Activated naive CD8-positive, alpha-beta T cell treated with anti-CD3 and anti-CD28 coated beads for 36 hours (primary cell): ENCODE measurements around the gene FGD2. TPM values are rescaled to one million over a fixed set of nuclear protein-coding genes. Genes with fewer than 3 reads are reported as not detected.
A peak's percentile ranks its signal among the peaks of the same experiment; 100 is the strongest.
"Not testable (repeated sequence)": the region's sequence is repeated elsewhere in the genome, so short reads cannot be mapped to it uniquely, and the experiment has no call there.

Experiments used
- DNase-seq: peaks from one replicate; pipeline ENCODE4 v3.0.0; 2021
- H3K27ac Mint-ChIP-seq: one replicate; pipeline ENCODE4 v1.8.0; 2022; ENCODE audit warnings: mild to moderate bottlenecking, moderate library complexity, mixed read lengths
- H3K27me3 Mint-ChIP-seq: one replicate; pipeline ENCODE4 v1.8.0; 2022; ENCODE audit warnings: mild to moderate bottlenecking, mixed read lengths
- H3K36me3 Mint-ChIP-seq: one replicate; pipeline ENCODE4 v1.8.0; 2021; ENCODE audit warnings: mild to moderate bottlenecking, mixed read lengths
- H3K4me1 Mint-ChIP-seq: one replicate; pipeline ENCODE4 v1.8.0; 2021; ENCODE audit warnings: mixed read lengths
- H3K4me3 Mint-ChIP-seq: one replicate; pipeline ENCODE4 v1.8.0; 2022; ENCODE audit warnings: mild to moderate bottlenecking, moderate library complexity, mixed read lengths
- H3K9me3 Mint-ChIP-seq: one replicate; pipeline ENCODE4 v1.8.0; 2022; ENCODE audit warnings: mixed read lengths
- total RNA-seq, 2 experiments: library from RNA; stranded (reverse); gene quantifications; one replicate each; pipeline ENCODE4 v1.2.3, GENCODE V29; 2021

The FGD2 gene
- total RNA-seq, 2 experiments from 2014 or later = 1.7 to 1.8 TPM

- Mint-ChIP-seq H3K9me3 (no peaks in the 10 kb centered on the region), H3K4me1 (peaks cover 59% of the 10 kb centered on the region), H3K36me3 (peaks cover 3% of the 10 kb centered on the region), H3K27me3 (no peaks in the 10 kb centered on the region), H3K27ac (peak overlapping the region; percentile 98), H3K4me3 (peak overlapping the region; percentile 80)
- DNase-seq = peak; percentile 82
These were observed 44.8 kb downstream of the FGD2 start for GRCh38 chr6:37050045-37050853.

- Mint-ChIP-seq H3K9me3 (no peaks in the 10 kb centered on the region), H3K27ac (peak overlapping the region; percentile 98), H3K4me3 (peak overlapping the region; percentile 80), H3K4me1 (peaks cover 56% of the 10 kb centered on the region), H3K36me3 (peaks cover 3% of the 10 kb centered on the region), H3K27me3 (no peaks in the 10 kb centered on the region)
- DNase-seq = no peak
These were observed 45.3 kb downstream of the FGD2 start for GRCh38 chr6:37050854-37051137.

GRCh38 chr6:37051138-37052026 is 45.9 kb downstream of the FGD2 start:
- Mint-ChIP-seq H3K27me3 (no peaks in the 10 kb centered on the region), H3K36me3 (peaks cover 3% of the 10 kb centered on the region), H3K4me1 (peaks cover 55% of the 10 kb centered on the region), H3K9me3 (no peaks in the 10 kb centered on the region), H3K4me3 (peak overlapping the region; percentile 80), H3K27ac (peak overlapping the region; percentile 98)
- DNase-seq = peak; percentile 89

DNA sequence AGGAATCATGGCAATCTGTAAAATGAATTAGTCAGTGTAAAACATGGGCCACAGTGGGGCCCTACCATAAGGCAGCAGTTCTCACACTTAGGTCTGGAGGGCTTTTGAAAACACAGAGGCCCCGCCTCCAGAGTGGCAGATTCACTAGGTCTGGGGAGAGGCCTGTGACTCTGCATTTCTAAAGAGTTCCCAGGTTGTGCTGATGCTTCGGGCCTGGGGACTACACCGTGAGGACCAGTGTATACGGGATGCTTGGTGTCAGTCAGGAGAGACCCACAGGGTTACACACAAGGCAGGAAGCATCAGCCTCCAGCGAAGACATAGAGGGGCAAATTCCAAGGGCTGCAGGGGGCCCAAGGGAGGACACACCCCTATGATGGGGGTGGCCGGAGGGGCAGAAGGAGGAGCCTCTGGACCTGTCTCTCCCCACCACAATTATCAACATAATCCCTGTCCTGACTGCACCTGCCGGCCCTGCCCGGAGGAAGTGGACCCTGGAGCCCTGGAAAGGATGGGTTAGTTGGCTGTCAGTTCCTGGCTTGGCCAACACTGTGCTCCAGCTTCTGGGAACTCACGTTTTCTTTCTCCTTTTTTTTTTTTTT is 46.7 kb downstream of the FGD2 start:
- Mint-ChIP-seq H3K27ac (peak overlapping the region; percentile 98), H3K27me3 (no peaks in the 10 kb centered on the region), H3K4me1 (peaks cover 48% of the 10 kb centered on the region), H3K4me3 (peak overlapping the region; percentile 80), H3K9me3 (no peaks in the 10 kb centered on the region), H3K36me3 (no peaks in the 10 kb centered on the region)
- peak; percentile 41 for DNase-seq

- no peaks in the 10 kb centered on the region for H3K27me3 Mint-ChIP-seq
- H3K4me1 Mint-ChIP-seq = peaks cover 34% of the 10 kb centered on the region
- no peak for DNase-seq
- H3K27ac Mint-ChIP-seq = no peak overlapping the region
- no peaks in the 10 kb centered on the region for H3K9me3 Mint-ChIP-seq
- no peaks in the 10 kb centered on the region for H3K36me3 Mint-ChIP-seq
- no peak overlapping the region for H3K4me3 Mint-ChIP-seq
These were observed 48.2 kb downstream of the FGD2 start for GRCh38 chr6:37053683-37054082.

- Mint-ChIP-seq H3K4me1 (peaks cover 29% of the 10 kb centered on the region), H3K27ac (no peak overlapping the region), H3K36me3 (no peaks in the 10 kb centered on the region), H3K27me3 (no peaks in the 10 kb centered on the region), H3K9me3 (no peaks in the 10 kb centered on the region), H3K4me3 (no peak overlapping the region)
- DNase-seq = no peak
These were observed 48.7 kb downstream of the FGD2 start for GRCh38 chr6:37054171-37054570.

GRCh38 chr6:37054580-37054979 is 49.1 kb downstream of the FGD2 start:
- Mint-ChIP-seq H3K9me3 (no peaks in the 10 kb centered on the region), H3K27ac (no peak overlapping the region), H3K4me1 (peaks cover 26% of the 10 kb centered on the region), H3K4me3 (no peak overlapping the region), H3K36me3 (no peaks in the 10 kb centered on the region), H3K27me3 (no peaks in the 10 kb centered on the region)
- DNase-seq = no peak

- no peaks in the 10 kb centered on the region for H3K36me3 Mint-ChIP-seq
- no peaks in the 10 kb centered on the region for H3K9me3 Mint-ChIP-seq
- DNase-seq = no peak
- no peak overlapping the region for H3K27ac Mint-ChIP-seq
- H3K4me1 Mint-ChIP-seq = peaks cover 13% of the 10 kb centered on the region
- H3K4me3 Mint-ChIP-seq = no peak overlapping the region
- no peaks in the 10 kb centered on the region for H3K27me3 Mint-ChIP-seq
These were observed 50.6 kb downstream of the FGD2 start for GRCh38 chr6:37056112-37056403.

DNA sequence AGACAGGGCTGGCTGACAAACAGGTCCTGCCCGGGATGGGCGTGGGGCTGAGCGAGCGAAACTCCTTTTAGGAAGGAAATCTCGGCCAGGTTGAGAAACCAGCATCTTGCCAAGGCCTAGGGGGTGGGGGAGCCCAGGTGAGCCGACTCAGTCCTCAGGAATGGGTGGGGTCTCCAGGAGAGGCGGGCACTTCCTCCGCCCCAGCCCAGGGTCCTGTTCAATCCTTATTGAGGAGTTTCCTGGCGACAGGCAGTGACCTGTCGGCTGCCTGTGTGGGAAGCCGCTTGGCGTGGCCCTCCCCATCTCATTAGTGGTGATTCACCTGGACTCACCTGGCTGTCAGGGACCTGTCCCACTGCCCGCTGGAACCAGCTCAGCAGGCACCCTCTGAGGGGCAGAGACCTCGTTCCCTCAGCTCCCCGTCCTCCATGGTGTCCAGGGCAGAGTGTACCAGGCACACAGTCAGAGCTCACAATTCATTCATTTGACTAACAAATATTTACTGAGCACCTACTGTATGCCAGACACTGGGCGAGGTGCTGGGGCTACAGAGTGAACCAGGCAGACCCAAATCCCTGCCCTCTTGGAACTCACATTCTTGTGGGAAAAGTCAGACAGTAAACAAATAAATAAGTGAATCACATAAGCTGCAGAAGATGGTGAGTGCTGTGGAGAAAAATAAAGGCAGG is 51.1 kb downstream of the FGD2 start:
- Mint-ChIP-seq H3K4me1 (peaks cover 8% of the 10 kb centered on the region), H3K9me3 (no peaks in the 10 kb centered on the region), H3K27ac (no peak overlapping the region), H3K4me3 (no peak overlapping the region), H3K27me3 (no peaks in the 10 kb centered on the region), H3K36me3 (no peaks in the 10 kb centered on the region)
- DNase-seq = no peak

GRCh38 chr6:37057128-37057471 is 51.6 kb downstream of the FGD2 start:
- H3K4me3 Mint-ChIP-seq = no peak overlapping the region
- no peak for DNase-seq
- H3K9me3 Mint-ChIP-seq = no peaks in the 10 kb centered on the region
- peaks cover 3% of the 10 kb centered on the region for H3K4me1 Mint-ChIP-seq
- no peaks in the 10 kb centered on the region for H3K36me3 Mint-ChIP-seq
- no peak overlapping the region for H3K27ac Mint-ChIP-seq
- H3K27me3 Mint-ChIP-seq = no peaks in the 10 kb centered on the region

- Mint-ChIP-seq H3K27ac (no peak overlapping the region), H3K4me3 (no peak overlapping the region), H3K9me3 (no peaks in the 10 kb centered on the region), H3K4me1 (peaks cover 2% of the 10 kb centered on the region), H3K27me3 (no peaks in the 10 kb centered on the region), H3K36me3 (no peaks in the 10 kb centered on the region)
- DNase-seq = no peak
These were observed 52.2 kb downstream of the FGD2 start for GRCh38 chr6:37057678-37058077.

GRCh38 chr6:37058084-37058586 is 52.7 kb downstream of the FGD2 start:
- H3K36me3 Mint-ChIP-seq = no peaks in the 10 kb centered on the region
- no peaks in the 10 kb centered on the region for H3K27me3 Mint-ChIP-seq
- no peak for DNase-seq
- no peaks in the 10 kb centered on the region for H3K9me3 Mint-ChIP-seq
- H3K27ac Mint-ChIP-seq = no peak overlapping the region
- peaks cover 2% of the 10 kb centered on the region for H3K4me1 Mint-ChIP-seq
- no peak overlapping the region for H3K4me3 Mint-ChIP-seq

GRCh38 chr6:37058984-37059343 is 53.5 kb downstream of the FGD2 start:
- not testable (repeated sequence) for H3K4me3 Mint-ChIP-seq, DNase-seq, H3K27ac Mint-ChIP-seq, H3K36me3 Mint-ChIP-seq, H3K9me3 Mint-ChIP-seq, H3K4me1 Mint-ChIP-seq, H3K27me3 Mint-ChIP-seq

DNA sequence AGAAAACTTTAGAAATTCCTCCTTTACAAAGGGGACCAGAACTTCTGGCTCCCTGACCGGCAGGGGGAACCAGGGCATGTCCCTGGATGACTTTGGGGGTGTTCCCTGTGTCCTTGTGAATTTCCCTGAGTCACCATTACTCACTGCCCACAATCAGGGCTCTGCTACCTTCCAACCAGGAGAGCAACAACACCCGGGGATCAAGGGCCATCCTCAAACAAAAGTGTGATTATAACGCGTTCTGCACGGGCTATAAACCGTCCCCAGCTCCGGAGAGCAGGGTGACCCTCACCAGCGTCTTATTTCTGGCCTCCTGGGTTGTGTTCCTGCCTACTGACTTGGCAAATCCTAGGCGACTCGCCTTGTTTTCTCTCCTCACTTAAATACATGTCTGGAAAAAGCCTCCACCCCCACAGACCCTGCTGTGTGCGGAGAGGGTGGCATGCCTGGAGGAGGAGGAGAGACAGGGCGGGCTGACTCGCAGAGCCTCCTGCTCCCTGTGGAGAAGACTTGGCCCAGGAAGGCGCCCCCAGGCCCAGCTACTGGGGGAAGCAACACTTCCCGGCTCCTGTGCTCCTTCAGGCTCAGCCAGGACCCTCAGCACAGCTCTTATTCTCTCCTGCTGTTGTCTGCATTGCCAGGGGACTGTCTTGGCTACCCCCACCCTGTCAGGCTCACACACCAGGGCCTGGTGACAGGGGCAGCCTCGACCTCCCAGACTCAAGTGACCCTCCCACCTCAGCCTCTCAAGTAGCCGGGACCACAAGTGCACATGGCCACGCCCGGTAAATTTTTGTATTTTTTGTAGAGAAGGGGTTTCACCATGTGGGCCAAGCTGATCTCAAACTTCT is 54.1 kb downstream of the FGD2 start:
- Mint-ChIP-seq H3K4me3 (no peak overlapping the region), H3K27me3 (no peaks in the 10 kb centered on the region), H3K9me3 (no peaks in the 10 kb centered on the region), H3K27ac (no peak overlapping the region), H3K36me3 (no peaks in the 10 kb centered on the region), H3K4me1 (peaks cover 1% of the 10 kb centered on the region)
- DNase-seq = no peak
